HG03469 (cell line): Measurements from ENCODE around the gene CD80.
"Not testable (repeated sequence)": the region's sequence is repeated elsewhere in the genome, so short reads cannot be mapped to it uniquely, and the experiment has no call there.

Experiments used
- ATAC-seq: cut with Tn5 transposase; IDR thresholded peaks from one replicate; pipeline ENCODE4 v1.9.1; 2021; ENCODE audit warnings: mild to moderate bottlenecking, moderate library complexity, moderate number of reproducible peaks; ENCODE audit not compliant: unreplicated experiment

Gene CD80, protein sequence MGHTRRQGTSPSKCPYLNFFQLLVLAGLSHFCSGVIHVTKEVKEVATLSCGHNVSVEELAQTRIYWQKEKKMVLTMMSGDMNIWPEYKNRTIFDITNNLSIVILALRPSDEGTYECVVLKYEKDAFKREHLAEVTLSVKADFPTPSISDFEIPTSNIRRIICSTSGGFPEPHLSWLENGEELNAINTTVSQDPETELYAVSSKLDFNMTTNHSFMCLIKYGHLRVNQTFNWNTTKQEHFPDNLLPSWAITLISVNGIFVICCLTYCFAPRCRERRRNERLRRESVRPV

DNA sequence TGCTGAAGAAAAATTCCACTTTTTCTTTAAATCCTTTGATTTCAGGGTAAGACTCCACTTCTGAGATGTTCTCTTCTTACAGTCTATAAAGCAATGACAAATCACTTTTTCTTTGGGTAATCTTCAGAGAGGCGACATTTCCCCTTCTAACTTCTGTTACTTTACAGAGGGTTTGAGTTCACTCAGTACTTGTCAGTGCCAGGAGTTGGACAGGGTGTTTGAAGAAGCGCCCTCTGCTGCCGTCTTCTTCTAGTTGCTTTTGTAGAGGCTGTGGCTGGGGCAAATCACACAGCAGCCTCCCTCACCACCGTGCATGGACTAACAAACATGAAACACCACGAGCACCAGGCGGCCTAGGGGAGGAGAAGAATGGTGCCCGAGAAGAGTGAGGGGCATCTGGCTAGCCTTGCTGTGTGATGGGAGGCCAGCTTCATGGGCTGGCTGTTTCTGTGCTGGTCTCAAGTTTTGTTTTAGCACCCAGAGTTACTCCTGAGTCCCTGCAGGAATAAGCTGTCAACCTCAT, at the start of gene CD80:
Gene CD80 (minus strand): TSS at position 174 of the 523 bp plus-strand sequence. CDS start 1,886 bp downstream, outside the sequence.
- ATAC-seq, result peak; percentile 35

DNA sequence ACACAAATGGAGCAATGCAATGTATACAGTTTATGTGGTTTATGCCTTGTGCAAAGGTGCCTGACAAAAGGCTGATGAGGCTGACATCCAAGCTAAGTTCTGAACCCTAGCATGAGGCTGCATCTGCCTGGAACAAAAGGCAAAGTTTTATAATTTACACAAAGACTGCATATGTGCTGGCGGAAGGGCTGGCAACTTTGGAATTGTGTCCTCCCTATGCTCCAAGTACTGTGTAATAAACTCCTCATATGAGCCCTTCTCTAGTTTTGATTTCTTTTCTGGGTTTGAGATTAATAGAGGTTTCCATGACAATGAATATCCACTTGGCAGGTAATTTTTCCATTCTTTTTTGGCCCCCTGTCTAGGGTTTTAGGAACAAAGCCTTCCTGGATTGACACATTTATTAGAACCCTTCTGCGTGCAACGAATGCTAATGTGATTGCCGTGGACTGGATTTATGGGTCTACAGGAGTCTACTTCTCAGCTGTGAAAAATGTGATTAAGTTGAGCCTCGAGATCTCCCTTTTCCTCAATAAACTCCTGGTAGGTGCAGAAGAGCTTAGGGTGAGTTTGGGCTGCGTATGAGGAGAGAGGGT, 49.1 kb upstream of the CD80 start:
- ATAC-seq, result no peak

DNA sequence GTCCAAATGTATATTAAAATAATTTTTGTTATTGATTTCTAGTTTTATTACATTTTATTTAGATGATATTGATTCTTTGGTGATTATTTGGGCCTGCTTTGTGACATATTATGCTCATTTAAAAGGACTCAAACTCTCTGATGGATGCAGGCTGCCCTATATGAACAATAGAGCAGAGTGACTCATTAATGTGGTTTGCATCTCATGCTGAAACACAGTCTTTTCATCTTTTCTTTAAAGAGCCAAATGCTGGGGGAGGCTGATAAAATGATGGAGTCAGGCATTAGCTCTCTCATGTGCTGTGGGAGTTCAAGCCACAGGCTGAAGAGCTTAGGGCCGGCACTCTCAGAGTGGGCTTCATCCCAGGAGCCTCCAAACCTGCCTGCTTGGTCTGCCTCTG, 45.5 kb upstream of the CD80 start:
- no peak for ATAC-seq

DNA sequence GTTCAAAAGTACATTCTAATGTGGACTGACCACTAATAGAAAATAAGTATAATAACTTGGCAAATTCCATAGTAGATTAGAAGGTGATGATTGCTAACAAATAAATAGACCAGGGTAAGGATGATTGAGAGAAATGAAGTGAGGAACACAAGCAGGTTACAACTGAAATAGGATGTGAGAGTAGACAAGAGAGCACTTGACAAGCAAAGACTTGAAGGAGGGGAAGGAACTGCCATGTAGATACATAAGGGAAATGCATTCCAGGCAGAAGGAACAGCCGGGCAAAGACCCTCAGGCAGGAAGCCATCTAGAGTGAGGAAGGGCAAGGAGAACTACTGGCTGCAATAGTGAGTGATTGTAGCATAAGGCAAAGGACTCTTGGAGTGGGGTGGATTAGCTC, 43.3 kb upstream of the CD80 start:
- no peak for ATAC-seq

DNA sequence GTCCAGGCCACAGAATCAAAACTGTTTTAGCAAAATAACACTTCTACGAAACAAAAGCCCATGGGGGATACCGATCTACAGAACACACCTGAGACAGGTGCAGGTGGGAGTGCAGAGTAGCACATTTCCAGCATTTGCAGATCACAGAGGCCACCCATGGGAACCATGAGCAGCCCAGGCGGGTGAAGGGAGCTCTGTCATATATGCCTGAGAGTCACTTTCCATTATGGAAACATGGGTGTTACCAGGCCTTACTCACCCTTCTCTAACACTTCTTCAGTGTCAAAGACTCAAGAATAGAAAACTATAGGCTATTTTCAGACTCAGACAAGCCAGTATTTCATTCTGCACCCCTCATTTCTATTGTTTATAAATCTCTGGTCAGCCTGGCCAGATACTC, 41.7 kb upstream of the CD80 start:
- no peak for ATAC-seq

DNA sequence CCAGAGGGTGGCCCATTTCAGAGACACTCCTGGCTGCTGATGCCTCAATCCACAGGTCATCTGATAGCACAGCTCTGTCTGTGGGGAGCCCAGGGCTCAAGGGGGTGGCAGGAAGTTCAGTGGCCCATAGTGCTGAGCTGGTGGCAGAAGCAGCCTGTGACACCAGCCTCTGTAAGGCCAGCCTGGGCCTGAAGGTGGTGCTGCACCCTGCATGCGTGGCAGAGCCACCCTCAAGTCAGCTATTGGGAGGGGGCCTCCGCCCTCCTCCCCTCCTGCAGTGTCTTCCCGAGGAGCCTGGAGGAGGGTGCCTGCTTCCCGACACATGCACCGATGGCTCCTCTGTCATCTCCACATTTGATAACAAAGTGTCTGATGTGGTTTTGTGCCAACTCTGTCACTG, 41.3 kb upstream of the CD80 start:
- peak; percentile 41 for ATAC-seq

DNA sequence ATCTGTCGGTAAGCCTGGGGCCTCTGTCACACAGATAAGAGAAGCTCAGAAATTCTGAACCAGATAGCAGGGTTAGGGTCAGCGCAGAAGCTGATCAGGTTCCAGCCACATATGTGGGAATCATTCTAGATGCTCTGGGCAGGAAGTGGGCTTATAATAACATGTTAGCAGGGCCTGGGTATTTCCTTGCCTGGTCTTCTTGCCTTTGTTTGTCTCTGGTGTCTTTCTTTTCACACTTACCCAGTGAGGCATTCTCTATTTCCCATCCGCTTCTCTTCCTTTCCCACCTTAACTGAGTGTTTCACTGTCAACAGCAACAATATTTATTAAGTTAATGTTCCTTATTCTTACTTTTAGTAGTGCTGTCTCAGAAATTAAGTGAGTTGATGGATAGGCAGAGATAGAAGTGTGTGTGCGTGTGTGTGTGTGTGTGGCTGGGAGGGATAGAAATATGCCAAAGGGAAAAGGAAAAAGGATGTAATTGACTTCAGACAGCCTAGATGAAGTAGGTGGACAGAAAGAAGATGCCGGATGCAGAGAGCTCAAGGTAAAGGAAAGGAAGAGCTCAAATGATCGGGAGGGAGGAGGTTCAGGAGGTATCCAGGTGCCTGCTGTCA, 40.3 kb upstream of the CD80 start:
- ATAC-seq, result no peak

DNA sequence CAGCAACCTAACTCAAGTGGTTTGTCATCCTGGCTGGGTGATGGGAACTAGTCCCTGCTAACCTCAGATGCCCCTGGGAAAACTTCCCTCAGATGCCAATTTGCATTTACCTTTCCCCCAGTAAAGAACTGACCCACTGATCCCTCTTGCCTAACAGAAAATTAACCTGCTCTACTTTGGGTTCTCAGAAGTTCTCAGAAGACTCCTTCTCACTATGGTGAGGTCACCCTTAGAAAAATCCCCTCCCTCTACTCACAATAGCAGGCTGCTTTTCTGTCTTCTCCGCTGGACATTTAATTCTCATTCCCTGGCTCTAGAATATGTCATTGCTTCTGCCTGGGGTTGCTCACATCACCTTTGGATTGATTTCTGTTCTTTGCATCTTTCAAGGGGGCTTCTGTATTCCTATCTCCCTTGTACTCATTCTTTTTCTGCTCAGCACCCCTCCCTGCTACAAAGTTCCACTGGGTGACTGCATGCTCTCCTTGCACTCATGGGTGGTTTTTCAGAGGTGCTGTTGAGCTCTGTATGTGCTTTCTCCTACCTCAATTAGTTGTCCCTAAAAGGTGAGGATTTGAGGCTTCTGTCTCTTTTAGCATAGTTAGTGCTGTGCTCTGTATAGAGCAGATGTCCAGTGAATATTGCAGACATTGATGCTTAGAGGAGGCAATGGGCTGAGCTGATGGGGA, 39.1 kb upstream of the CD80 start:
- no peak for ATAC-seq

DNA sequence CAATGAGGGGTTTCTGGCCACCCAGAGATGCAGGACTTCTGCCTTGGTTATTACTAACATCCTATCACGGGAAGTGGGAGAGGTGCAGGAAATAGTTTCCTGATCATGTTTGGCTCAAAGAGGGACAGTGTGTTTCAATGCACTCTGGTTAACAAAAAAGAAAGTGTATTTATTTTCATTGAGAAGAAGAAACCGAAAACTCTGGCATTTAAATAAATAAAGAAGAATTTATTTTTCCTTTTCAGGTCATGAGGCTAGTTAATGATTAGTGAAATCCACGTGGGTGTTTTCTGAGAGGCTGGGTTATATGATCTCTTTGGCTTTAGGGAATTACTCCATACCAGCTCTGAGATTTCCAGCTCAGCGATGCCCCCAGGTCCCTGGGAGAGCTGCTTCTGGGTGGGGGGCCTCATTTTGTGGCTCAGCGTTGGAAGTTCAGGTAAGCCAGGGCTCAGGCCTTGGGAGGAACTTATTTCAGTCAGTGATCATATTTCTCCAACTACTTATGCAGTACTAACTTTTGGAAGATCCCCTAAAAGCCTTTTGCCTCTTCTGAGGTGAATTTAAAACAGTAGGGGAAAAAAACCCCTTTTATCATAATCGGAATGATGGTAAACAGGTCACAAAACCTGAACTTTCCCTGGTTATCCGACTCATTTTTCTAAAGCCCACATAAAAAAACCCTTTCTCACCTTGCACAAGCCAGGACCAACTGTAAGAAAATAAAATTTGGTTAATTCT, 38.3 kb upstream of the CD80 start, which contains the start of gene PLA1A:
Gene PLA1A (plus strand): TSS at position 338 of the 741 bp plus-strand sequence. CDS start 29 bp downstream, at position 367.
- ATAC-seq, result no peak

DNA sequence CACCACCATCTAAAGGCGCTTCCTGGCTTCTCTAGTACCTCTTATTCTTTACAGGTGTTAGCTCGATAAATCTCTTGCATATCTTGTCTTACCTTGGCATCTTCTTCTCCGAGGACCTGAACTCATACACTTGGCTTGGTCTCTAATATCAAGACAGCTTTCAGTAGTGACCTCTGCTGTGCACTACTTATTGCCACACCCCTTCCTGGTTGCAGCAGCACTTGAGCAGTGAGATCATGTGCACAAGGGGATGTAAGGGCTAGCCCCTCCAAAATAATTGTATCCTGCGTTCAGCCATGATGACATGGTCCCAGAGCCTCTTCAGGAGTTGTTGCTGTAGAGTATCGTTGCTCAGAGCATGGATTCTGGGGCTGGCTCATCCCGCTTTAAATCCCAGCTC, 37.0 kb upstream of the CD80 start:
- no peak for ATAC-seq

DNA sequence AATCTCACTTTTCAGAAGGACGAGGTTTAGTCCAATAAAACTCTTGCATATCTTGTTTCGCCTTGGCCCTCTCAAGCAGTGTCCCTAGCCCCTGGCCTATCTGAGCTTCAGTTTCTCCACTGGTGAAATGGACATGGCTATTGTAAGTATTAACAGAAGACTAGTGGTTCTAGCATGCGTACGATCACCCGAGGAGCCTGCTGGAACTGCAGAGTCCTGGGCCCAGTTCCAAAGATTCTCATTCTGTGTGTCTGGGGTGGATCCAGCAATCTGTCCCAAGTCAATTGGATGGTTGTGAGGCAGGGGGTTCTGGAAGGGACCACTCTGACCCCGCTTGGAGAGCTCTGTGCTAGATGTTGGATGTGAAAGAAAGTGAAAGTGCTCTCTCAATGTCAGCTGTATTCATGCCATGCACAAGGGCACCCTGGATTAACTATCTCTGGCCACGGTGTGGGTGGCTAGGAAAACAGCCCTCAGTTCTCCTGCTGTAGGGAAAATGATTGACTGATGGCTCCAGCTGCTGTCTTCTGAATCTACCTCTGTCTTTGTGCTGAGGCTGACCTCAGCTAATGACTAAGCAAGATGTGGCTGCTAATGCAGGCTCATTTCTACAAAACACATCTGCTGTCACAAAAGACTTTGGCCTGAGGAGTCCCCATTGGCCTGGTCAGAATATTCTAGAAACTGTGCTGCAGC, 36.4 kb upstream of the CD80 start:
- ATAC-seq, result no peak

DNA sequence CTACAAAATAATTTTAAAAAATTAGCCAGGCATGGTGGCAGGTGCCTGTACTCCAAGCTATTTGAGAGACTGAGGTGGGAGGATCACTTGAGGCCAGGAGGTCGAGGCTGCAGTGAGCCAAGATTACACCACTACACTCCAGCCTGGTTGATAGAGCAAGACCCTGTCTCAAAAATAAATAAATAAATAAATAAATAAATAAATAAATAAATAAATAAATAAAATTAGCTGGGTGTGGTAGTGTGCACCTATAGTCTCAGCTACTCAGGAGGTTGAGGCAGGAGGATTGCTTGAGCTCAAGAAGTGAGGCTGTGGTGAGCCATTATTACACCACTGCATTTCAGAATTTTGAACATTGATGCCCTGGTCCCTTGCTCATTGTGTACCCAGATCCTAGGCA, 35.5 kb upstream of the CD80 start:
- not testable (repeated sequence) for ATAC-seq

DNA sequence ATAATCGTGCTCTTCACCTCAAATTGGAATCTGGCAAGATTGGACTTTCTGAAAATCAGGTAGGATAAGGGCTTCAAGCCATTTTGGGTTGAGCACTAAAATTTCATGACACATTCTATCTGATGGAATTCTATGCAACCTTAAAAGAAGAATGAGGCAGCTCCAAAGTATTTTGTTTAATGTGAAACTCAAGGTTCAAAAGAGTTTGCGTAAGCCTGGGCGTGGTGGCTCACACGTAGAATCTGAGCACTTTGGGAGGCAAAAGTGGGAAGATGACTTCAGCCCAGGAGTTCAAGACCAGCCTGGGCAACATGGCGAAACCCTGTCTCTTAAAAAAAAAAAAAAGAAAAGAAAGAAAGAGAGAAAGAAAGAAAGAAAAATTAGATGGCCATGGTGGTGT, 34.7 kb upstream of the CD80 start:
- no peak for ATAC-seq

DNA sequence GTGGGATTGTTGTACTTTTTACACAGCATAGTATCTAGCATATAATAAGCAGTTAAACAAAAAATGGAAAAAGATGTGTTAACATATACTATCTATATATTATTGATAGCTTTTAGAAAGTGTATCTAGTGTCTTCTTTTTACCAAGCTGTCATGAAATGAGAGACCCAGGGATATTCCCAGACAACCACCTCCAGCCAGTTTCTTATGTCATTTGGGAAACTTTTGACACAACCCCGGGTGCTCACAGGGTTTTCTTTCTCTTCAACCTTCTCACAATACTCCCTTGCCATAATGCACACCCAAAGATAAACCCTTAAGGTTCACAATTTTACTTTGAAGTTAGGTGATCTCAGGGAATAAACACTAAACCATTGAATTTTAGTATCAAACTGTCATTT, 33.4 kb upstream of the CD80 start:
- no peak for ATAC-seq

DNA sequence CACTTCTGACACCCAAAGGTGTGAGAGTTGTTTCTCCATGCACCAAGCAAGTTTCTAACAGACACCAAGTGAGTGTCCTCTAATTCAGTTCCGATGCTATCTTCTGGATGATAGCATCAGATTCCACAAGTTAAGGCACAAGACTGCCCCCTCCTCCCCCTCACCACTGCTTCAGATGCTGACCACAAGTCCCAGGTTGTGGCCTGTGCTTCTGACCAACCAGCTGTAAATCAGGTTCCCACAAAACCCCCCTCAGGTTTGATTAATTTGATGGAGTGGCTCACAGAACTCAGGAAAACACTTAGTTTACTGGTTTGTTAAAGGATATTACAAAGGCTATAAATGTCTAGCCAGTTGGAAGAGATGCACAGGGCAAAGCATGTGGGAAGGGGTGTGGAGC, 31.3 kb upstream of the CD80 start:
- ATAC-seq, result no peak

DNA sequence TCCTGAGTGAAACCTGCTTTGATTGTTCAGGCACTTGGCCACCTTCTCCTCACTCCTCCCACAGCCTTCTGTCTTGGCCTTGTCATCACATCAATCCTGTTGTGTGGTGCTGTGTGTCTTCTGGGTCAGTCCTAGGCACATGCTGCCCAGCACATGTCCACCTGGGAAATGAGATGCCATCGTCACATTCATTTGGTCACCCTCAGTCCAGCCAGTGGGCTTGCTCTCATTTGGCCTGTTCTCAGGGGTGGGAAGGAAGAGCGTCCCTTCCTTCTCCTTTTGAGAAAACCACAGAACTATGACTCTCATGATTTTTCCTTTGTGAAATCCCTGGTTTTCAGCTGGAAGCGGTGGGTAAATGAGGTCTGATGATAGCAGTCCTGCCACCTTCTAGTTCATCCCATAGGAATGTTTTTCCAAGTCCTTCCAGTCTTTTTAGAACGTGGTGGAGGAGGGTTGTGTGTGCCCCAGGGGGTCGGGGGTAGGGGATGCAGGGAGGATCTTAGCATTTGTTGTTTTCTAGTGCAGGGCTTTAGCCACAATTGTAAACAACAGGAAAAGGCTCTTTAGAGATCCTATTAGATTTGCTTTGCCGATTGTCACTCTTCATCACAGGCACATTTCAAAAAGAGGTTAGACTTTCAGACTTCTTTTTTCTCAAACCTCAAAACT, 29.8 kb upstream of the CD80 start:
- ATAC-seq, result no peak

DNA sequence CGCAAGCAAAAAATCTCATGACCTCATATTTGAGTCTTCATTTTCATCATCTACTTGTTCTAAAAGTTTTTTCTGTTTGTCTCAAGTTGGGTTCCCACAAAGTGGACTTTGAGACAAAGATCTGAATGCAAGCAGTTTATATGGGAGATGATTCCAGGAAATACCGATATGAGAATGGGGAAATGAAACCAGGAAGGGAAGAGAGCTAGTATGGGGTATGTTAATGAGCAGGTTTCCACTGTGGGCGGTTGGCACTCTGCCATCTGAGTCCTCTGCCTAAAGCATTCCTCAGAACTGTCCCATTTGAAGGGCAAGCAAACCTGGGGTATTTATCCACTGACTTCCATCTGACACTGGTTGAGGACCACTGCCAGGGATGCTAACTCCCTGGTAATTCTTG, 28.7 kb upstream of the CD80 start:
- ATAC-seq, result no peak

DNA sequence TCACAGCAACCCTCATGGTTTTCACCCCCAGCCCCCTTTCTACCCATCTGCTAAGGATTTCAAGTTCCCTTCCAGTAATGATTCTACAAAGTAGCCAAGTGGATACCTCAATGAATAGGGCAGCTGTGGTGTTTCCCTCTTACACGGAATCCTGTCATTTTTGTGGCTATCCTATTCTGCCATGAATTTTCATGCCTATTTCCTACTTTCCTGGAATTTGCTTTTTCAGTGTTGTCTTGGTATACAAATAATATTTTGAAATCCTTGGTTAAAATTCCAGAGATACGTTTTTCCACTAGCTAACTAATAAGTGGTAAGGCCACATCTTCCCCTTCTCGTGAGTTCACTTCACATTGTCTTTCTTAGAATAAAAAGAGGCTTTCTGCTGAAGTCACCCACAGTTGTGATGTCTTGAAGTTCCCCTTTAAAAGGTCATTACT, 27.3 kb upstream of the CD80 start:
- ATAC-seq, result no peak

DNA sequence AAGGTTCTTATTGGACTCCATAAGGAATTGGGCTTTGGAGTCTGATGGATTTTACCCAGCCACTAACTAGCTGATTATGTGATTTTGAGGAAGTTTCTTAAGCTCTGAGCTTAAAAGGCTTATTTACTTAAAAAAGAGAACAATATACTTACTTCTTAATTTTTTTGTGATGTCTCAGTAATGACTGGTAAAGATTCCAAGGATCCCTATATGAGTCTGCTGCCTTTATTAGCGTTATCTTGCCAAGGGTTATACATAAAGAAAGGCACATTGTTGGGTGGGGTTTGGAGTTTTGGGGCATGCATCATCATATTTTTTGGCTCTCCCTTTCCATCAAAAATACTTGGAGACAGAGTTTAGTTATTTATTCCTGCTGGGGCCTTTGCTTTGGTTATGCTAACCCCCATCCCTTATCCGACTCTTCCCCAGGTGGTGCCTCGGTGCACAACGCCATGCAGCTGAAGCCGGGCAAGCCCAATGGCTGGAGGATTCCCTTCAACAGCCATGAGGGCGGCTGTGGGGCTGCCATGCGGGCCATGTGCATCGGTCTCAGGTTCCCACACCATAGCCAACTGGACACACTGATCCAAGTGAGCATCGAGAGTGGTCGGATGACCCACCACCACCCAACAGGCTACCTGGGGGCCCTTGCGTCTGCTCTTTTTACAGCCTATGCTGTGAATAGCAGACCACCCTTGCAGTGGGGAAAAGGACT, 26.6 kb upstream of the CD80 start:
- ATAC-seq, result no peak
